Fibroblast of upper back skin (primary cell): Measurements from ENCODE around the gene GATM.
"Not testable (repeated sequence)": the region's sequence is repeated elsewhere in the genome, so short reads cannot be mapped to it uniquely, and the experiment has no call there.

Experiments
- DNase-seq: peaks from one replicate; pipeline ENCODE4 v3.0.0-alpha.2; 2013

GATM gene

GRCh38 chr15:45387380-45388007 lies 9.2 kb upstream of the GATM start:
- no peak for DNase-seq

- DNase-seq, result no peak
Measured at GRCh38 chr15:45386974-45387373, 8.6 kb upstream of the GATM start.

GRCh38 chr15:45386420-45386819 lies 8.1 kb upstream of the GATM start:
- no peak for DNase-seq

DNA sequence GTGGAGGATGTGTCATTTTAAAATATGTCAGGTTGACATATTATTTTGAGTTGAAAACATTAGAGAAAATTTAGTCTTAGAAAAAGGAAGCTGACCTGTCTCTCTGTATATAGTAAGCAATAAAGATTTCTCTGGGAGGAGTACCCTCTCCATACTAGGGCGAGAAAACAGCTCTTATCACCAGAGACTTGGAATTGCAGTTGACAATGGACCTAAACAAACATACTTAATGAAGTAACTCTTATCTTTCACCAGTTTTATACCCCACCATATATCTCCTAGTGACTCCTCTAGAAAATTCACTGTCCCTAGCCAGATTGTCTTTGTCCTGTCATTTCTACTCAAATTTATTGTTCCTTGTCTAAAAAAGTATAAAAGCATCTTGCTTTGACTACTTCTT lies 7.2 kb upstream of the GATM start:
- no peak for DNase-seq

DNA sequence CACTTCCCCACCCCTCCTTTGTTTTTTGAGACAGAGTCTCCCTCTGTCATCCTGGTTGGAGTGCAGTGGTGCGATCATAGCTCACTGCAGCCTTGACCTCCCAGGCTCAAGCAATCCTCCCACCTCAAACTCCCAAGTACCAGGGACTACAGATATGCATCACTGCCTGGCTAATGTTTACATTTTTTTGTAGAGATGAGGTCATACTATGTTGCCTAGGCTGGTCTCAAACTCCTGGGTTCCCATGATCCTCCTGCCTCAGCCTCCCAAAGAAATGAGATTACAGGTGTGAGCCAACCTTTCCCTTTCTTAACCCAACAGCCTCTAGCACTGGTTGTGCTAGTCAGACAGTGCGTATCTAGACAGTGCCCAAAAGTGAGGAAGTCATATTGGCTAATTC lies 6.4 kb upstream of the GATM start:
- no peak for DNase-seq

DNA sequence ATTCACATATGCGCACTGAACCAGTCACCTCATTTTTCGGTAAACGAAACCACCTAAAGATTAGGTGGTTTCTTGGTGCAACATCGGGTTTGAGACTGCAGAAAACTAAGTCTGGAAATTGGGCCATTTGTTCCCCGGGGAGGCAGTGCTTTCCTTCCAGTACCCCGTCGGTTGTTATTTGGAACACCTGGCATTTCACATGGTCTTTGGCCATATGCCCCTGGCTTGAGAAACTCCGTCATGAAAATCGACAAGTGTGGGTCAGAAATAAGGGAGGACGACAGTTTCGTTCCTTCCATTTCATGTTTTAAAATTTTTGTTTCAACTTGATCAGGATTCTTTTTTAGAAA lies 544 bp upstream of the GATM start:
- no peak for DNase-seq

GRCh38 chr15:45377609-45378148 lies 665 bp downstream of the GATM start:
- DNase-seq, result peak; percentile 2

- no peak for DNase-seq
Measured at GRCh38 chr15:45376967-45377608, 1.3 kb downstream of the GATM start.

DNA sequence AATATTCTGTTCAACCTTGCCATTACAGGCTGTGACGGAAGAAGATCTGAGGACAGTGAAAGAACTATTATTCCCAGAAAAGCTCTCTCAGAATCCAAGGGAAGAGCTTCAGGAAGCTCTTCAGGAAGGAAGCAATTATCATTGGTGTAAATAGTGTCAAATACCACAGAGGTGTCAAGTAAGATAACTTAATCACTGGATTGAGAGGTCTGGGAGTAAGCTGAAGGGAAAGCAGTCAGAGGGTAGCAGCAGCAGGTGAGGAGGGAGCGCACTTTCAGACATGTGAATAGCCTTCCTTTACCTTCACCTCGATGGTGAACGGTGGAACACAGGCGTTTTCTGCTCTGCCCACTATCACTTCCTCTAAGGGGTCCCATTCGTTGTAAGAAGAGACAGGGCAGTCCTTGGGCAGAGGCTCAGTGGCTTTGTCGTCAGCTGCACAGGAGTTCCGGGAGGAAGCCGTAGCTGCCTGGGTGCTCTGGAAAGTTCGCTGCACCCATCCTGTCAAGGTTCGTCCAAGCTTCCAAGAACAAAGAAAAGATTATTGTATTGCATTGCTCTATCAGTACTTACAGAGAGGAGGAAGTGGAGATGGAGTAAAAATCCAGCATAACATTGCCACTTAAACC lies 1.9 kb downstream of the GATM start:
- DNase-seq, result no peak

DNA sequence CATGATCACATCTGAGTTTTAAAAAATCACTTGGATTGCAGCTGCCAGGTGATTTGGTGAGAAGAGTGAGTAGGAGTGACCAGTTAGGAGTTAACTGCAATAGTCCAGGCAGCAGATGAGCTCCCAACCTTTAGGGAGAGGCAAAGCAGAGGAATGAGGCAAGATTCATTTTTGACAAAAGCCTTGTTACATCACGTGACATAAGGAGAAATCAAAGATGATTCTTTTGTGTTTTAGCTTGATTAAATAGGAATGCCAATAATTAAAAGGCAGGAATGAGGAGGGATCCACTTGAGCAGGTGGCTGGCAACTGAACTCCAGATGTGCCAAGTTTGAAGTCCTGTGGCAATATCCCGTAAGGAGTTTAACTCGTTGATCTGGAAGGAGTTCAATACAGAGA lies 2.5 kb downstream of the GATM start:
- no peak for DNase-seq

- no peak for DNase-seq
Measured at GRCh38 chr15:45373976-45374375, 4.4 kb downstream of the GATM start.

- DNase-seq, result no peak
Measured at GRCh38 chr15:45372041-45372995, 6.0 kb downstream of the GATM start.

DNA sequence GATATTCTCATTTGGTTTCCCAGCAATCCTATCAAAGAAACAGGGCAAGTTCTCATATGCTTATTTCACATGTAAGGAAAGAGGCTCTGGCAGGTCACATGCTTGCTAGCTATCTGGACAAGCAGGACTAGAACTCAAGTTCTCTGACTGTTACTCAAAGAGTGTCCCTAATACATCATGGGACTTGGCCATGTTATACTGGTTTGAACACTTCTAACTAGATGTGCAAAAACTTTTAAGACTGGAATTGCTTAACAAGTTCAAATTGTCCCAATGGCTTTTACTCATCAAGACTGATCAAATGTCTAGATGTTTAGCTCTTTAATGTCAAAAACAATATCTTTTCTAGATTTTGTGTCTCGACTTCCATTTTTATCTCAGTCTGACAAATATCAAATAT lies 6.8 kb downstream of the GATM start:
- DNase-seq, result no peak

DNA sequence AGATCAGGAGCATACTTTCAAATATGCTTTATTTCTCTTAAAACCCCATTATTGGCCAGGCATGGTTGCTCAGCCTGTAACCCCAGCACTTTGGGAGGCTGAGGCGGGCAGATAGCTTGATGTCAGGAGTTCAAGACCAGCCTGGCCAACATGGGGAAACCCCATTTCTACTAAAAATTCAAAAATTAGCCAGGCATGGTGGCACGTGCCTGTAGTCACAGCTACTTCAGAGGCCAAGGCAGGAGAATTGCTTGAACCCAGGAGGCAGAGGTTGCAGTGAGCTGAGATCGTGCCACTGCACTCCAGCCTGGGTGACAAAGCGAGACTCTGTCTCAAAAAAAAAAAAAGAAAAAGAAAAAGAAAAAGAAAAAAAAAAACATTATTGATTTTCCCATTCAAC lies 8.3 kb downstream of the GATM start:
- DNase-seq, result not testable (repeated sequence)

DNA sequence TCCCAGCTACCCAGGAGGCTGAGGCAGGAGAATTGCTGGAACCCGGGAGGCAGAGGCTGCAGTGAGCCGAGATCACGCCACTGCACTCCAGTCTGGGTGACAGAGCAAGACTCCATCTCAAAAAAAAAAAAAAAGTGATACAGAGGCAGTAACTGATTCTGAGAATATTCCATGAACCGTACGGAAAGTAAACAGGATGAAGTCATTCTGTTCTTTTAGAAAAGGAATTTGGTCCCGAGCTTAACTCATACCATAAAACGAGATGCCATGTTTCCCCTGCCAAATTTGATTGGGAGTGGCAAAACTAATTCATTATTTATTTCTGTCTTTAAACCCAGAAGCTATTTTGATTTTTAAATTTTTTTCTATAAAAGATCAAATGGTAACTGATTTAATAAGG lies 11.1 kb downstream of the GATM start:
- DNase-seq, result not testable (repeated sequence)

GRCh38 chr15:45364271-45364670 lies 14.1 kb downstream of the GATM start:
- DNase-seq, result no peak

- no peak for DNase-seq
Measured at GRCh38 chr15:45363801-45364200, 14.5 kb downstream of the GATM start.

- no peak for DNase-seq
Measured at GRCh38 chr15:45363334-45363733, 15.0 kb downstream of the GATM start.

DNA sequence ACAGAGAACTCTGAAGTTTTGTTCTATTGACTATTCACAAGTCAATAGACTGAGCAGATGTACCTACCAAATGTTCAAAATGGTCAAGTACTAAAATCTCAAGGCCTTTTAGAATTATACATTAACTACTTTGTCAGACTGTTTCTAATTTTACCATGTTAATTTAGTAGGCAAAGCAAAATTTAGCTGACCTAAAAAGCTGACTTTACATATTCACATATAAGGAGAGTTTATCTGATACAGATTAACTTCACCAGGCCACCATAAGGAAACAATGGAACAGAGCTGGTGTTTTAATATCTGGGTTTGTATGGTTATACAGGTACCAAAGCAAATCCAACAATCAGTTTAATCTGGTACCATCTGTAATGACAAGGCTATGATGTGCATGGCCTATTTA lies 15.9 kb downstream of the GATM start:
- no peak for DNase-seq

- no peak for DNase-seq
Measured at GRCh38 chr15:45361878-45362277, 16.5 kb downstream of the GATM start.

- no peak for DNase-seq
Measured at GRCh38 chr15:45355860-45356259, 22.5 kb downstream of the GATM start.

GRCh38 chr15:45354711-45355110 lies 23.6 kb downstream of the GATM start:
- no peak for DNase-seq

- DNase-seq, result peak; percentile 2
Measured at GRCh38 chr15:45351227-45351626, 27.1 kb downstream of the GATM start.
